ENCODE results near the gene PLCL1.

DNA sequence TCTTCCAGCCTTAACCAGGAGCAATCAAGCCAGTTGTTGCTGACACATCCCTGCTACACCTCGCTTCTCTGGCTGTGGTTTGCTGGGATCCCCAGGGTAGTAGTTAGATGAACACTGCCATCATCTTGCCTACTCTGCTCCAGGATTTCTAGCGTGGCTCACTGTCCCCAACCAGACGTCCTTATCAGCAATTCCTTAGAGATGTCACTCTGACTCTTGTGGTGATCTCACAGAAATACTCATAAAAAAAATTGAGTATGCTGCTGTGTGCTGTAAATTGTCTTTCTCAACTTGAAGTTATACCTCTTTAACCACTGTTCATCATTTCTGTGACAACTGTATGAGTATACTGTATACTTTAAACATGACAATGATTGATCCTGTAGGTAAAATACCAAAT is 63.2 kb downstream of the PLCL1 start:
- TF ChIP-seq CTCF (IDR thresholded peaks at IDR 0.05) (no peak), POLR2A (IDR thresholded peaks at IDR 0.05) (no peak)

All from adrenal gland (tissue), 5 donors.